GM12874 (cell line): ENCODE data around the gene TMEM250.

Experiments
- TF ChIP-seq, protein P1 (sequence below): IDR thresholded peaks from 2 replicates; pipeline ENCODE4 v1.5.1; 2011; ENCODE audit warnings: low read depth, mild to moderate bottlenecking, control low read depth, low read length, moderate library complexity; ENCODE audit not compliant: insufficient read depth

Gene TMEM250

DNA sequence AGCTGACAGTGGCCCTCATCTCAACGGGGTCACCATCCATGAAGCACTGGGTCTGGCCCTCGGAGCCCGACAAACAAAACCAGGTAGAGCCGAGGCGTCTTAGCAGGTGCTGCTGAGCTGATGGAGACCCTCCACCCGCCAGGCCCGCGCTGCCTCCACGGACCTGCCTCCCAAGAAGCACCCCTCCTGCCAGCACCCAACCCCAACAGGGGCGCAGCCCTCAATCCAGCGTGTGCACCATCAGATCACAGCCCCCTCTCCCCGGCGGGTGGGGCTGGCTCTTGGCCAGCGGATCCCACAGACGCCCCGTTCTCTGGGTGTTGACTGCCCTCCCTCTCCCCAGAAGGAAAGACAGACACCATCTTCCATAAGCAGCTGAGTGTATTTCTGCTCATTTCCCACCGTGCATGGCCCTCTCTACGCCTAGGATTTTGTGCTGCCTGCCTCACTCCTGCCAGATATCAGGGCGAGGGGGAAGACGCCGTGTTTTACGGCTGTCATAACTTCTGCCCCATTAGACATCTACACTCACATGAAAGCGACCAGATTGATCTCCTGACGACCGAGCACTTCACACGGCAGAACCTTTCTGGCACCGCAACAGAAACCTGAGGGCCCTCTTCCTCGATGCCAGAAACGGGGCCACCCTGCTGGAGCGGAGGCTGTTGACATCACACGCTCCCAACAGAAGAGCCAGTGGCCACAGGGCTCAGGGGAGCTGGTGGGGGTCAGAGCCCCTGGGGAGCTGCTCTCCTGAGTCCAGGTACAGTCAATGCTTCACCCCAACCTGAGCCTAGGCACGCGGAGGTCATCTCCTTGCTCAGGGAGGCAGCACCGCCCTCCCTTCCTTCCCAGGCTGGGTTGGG lies 35.9 kb downstream of the TMEM250 start:
- TF ChIP-seq, protein P1, sequence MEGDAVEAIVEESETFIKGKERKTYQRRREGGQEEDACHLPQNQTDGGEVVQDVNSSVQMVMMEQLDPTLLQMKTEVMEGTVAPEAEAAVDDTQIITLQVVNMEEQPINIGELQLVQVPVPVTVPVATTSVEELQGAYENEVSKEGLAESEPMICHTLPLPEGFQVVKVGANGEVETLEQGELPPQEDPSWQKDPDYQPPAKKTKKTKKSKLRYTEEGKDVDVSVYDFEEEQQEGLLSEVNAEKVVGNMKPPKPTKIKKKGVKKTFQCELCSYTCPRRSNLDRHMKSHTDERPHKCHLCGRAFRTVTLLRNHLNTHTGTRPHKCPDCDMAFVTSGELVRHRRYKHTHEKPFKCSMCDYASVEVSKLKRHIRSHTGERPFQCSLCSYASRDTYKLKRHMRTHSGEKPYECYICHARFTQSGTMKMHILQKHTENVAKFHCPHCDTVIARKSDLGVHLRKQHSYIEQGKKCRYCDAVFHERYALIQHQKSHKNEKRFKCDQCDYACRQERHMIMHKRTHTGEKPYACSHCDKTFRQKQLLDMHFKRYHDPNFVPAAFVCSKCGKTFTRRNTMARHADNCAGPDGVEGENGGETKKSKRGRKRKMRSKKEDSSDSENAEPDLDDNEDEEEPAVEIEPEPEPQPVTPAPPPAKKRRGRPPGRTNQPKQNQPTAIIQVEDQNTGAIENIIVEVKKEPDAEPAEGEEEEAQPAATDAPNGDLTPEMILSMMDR = no peak

DNA sequence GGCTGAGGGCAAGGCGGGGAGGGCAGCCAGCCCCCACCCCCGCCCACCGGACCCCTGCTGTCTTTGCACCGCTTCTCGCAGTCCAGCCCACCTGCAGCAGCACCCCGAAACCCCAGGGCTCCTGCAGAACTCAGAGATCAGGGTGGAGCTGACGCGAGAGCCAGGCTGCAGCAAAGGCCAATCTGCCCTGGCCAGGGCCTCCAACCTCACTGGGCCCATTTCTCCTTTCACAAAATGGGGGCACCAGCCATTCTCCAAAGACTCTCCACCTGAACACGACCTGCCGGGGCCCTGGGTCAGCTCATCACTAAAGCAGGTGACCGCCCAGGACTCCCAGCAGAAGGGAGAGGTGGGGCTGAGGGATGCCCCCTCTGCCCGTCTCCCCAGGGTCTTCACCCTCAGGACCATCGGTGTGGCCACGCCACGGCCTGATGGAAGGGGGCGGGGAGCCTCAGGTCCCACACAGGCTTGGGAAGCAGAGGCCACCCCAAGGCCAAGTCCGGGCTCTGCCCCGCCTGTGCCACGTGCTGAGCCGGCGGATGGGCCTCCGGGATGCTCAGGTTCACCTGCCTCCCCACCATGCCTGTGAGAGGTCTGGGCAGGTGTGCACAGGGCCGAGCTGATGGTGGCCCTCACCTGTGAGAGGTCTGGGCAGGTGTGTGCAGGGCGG lies 36.7 kb downstream of the TMEM250 start:
- TF ChIP-seq, protein P1 = no peak

DNA sequence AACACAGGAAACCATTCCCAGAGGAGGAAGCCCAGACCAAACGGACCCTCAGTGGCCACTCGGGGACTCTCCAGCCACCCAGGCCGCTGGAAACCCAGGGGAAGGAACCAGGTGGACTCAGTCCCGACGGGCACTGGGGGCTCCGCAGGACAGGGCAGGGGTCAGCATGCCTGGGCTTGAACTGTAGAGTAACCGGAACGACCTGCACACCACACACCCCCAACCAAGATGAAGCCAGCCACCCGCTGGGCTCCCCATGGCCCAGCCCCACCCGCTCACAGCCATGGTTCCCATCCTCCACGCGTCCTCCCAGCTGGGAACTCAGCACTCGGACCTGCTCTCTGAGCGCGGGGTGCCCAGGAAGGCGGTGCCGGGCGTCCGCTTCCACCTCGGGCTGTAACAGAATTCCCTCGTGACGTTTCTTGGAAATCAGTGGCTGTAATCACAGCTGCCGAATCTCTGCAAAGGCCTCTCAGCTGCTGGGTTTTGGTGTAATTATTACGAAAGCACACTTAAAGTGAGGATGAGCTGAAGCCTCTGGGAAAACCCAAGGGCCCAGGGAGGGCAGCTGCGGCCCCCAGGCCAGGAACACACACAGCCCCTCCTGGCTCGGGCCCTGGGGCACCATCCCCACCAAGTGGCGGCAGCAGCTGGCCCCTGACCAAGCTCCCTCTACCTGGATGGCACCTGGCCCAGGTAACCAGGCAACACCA lies 37.4 kb downstream of the TMEM250 start:
- TF ChIP-seq, protein P1 = no peak

DNA sequence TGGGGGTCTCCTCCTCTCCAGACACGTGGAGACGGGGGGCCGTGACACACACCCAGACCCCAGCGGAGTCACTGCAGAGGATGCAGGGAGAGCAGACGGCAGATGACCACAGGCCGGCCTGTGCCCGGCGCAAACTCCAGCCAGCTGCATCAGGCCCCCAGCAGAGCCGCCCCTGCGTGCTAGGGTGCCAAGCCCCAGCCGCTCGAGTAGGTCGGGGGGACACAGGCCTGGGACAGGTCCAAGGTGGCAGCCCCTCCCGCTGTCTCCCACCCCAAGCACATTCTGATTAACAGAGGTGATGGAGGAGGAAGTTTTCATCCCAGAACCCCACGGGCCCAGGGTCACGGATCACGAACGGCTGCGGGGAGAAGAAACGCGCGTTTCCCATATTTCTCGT lies 38.0 kb downstream of the TMEM250 start:
- TF ChIP-seq, protein P1 = no peak

DNA sequence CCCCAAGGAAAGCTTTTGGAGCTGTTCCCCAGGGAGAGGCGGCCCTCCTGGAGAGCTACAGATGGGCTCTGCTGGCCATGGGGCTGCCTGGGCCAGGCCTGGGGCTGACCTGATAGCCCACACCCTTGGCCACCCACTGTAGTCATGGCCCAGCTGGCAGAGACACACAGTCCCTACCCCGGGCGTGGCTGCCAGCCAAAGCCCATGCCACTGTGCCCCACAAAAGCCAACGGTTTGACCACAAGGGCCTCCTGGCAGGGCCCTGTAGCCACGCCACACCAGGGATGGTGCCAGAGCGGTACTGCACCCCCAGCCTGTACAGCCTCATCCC lies 38.8 kb downstream of the TMEM250 start:
- TF ChIP-seq, protein P1 = no peak

DNA sequence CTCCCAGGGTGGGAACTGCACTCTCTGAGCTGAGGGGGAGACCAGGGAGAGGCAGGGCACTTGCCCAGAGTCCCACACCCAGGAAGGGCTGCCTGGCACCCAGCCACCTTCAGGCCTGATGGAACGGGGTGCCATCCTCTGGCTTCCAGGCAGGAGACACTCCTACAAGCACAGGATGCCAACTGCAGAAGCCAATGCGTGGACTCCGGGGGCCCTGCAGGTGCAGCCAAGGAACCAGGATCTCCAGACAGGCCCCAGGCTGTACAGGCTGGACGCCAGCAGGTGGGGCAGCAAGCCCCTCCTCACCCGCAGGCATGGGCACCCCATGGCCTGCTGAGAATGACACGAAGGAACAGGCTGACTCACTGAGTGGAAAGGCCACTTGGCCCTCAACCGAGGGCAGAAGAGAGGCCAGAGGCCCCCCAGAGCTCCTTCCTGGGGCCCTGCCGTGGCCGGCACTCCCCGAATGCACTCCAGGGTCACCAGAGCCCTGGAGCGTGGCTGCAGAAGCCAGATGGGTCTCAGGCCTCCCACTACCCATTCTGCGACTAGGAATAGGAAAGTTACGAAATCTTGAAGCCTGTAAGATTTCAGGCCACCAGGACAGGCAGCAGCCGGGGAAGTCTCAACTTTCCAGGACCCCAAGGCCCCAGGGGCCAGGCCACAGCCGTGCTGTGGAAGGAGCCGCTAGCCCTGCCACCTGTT lies 39.3 kb downstream of the TMEM250 start:
- TF ChIP-seq, protein P1 = no peak
